GM12878 (cell line): ENCODE measurements around the gene ZNF581. TPM values are rescaled to one million over a fixed set of nuclear protein-coding genes. Genes with fewer than 3 reads are reported as not detected.

Experiments used
- ASH2L ChIP-seq: fragments of 300-600, 200-600 bp; sonication (generic); IDR thresholded peaks from 2 replicates; pipeline ENCODE4 v1.6.1; 2017; ENCODE audit warnings: low read depth, mild to moderate bottlenecking, borderline replicate concordance
- CBFB ChIP-seq: IDR thresholded peaks from 2 replicates; pipeline ENCODE4 v1.6.1; 2016; ENCODE audit warnings: antibody characterized with exemption, low read depth
- DPF2 ChIP-seq: fragments of 450-650 bp; IDR thresholded peaks from 2 replicates; pipeline ENCODE4 v1.6.1; 2017; ENCODE audit warnings: mild to moderate bottlenecking
- FOS ChIP-seq: IDR thresholded peaks from 3 replicates; pipeline ENCODE4 v1.6.1; 2011; ENCODE audit warnings: borderline replicate concordance; ENCODE audit not compliant: insufficient read length; ENCODE audit errors: extremely low read depth
- GATAD2B ChIP-seq: fragments of 450-650 bp; conservative IDR thresholded peaks from 2 replicates; pipeline ENCODE4 v1.6.1; 2017; ENCODE audit warnings: low read depth, mild to moderate bottlenecking, moderate library complexity
- HDAC6 ChIP-seq: fragments of 200-600 bp; sonication (generic); IDR thresholded peaks from one replicate; pipeline ENCODE4 v1.8.0; 2017; ENCODE audit warnings: antibody characterized with exemption; ENCODE audit not compliant: unreplicated experiment
- KDM1A ChIP-seq: fragments of 200-600 bp; sonication (generic); IDR thresholded peaks from 2 replicates; pipeline ENCODE4 v1.6.1; 2016; ENCODE audit warnings: borderline replicate concordance
- NFYA ChIP-seq: IDR thresholded peaks from 2 replicates; pipeline ENCODE4 v1.6.1; 2011; ENCODE audit warnings: low read depth, mild to moderate bottlenecking, low read length, improper control_type of control experiment, borderline replicate concordance
- NFYB ChIP-seq: IDR thresholded peaks from 2 replicates; pipeline ENCODE4 v1.6.1; 2011; ENCODE audit warnings: low read depth, mild to moderate bottlenecking, low read length, improper control_type of control experiment, moderate library complexity; ENCODE audit not compliant: insufficient read depth
- NR2F1 ChIP-seq: fragments of 450-650 bp; conservative IDR thresholded peaks from 2 replicates; pipeline ENCODE4 v1.6.1; 2017; ENCODE audit warnings: mild to moderate bottlenecking
- PAX5 ChIP-seq: IDR thresholded peaks from 2 replicates; pipeline ENCODE4 v1.6.1; 2011; ENCODE audit warnings: low read depth, low read length, borderline replicate concordance
- PAX8 ChIP-seq: fragments of 450-650 bp; IDR thresholded peaks from 2 replicates; pipeline ENCODE4 v1.6.1; 2017; ENCODE audit warnings: mild to moderate bottlenecking, moderate library complexity
- RBBP5 ChIP-seq: fragments of 200-600 bp; sonication (generic); conservative IDR thresholded peaks from 2 replicates; pipeline ENCODE4 v1.6.1; 2016
- RFX5 ChIP-seq: IDR thresholded peaks from 2 replicates; pipeline ENCODE4 v1.6.1; 2011; ENCODE audit warnings: low read depth, low read length, improper control_type of control experiment
- SIX5 ChIP-seq: IDR thresholded peaks from 2 replicates; pipeline ENCODE4 v1.6.1; 2011; ENCODE audit warnings: mild to moderate bottlenecking, low read depth, low read length, moderate library complexity; ENCODE audit not compliant: severe bottlenecking
- SMAD5 ChIP-seq: IDR thresholded peaks from 2 replicates; pipeline ENCODE4 v1.6.1; 2016; ENCODE audit warnings: antibody characterized with exemption, low read depth
- SPI1 ChIP-seq: IDR thresholded peaks from 2 replicates; pipeline ENCODE4 v1.6.1; 2011; ENCODE audit warnings: low read depth, mild to moderate bottlenecking, low read length, moderate library complexity, borderline replicate concordance; ENCODE audit not compliant: insufficient read depth
- SREBF1 ChIP-seq: IDR thresholded peaks from 2 replicates; pipeline ENCODE4 v1.6.1; 2012; ENCODE audit warnings: mild to moderate bottlenecking, low read length
- YY1 ChIP-seq: IDR thresholded peaks from 2 replicates; pipeline ENCODE4 v1.6.1; 2011; ENCODE audit warnings: low read depth, mild to moderate bottlenecking, low read length
- ZNF24 ChIP-seq: fragments of 450-650 bp; IDR thresholded peaks from 2 replicates; pipeline ENCODE4 v1.6.1; 2017; ENCODE audit warnings: antibody characterized with exemption, mild to moderate bottlenecking
- ZNF384 ChIP-seq: IDR thresholded peaks from 2 replicates; pipeline ENCODE4 v1.6.1; 2012; ENCODE audit warnings: low read depth, mild to moderate bottlenecking, low read length, improper control_type of control experiment, borderline replicate concordance
- ZSCAN29 ChIP-seq: fragments of 450-650 bp; IDR thresholded peaks from 2 replicates; pipeline ENCODE4 v1.6.1; 2017; ENCODE audit warnings: mild to moderate bottlenecking, moderate library complexity
- polyA plus RNA-seq, 11 experiments: library from polyadenylated mRNA; depleted of rRNA in 4 of 11; unstranded in 6 of 11; stranded (reverse) in 5 of 11; fragments of >200 nt; fragmentation: Nextera tagmentation in 4 of 11; fragmentation: Illumina TruSeq in 1 of 11; extraction: Ambion mirVana in 4 of 11; extraction: Trizol in 1 of 11; gene quantifications; 1 replicate in 1 of 11; 2 replicates in 10 of 11; pipeline versions ENCODE4 v1.2.1 to v1.2.3, GENCODE V29; 2011 to 2016; ENCODE audit warnings: inconsistent platforms in 2 of 11, missing spikeins in 2 of 11, low read depth in 1 of 11
- total RNA-seq, 4 experiments: library from RNA; depleted of rRNA in 3 of 4; stranded (reverse); fragments of >200 nt in 3 of 4; fragmentation: Illumina TruSeq in 1 of 4; extraction: Trizol in 1 of 4; gene quantifications; 2 replicates each; pipeline versions ENCODE4 v1.2.1 to v1.2.3, GENCODE V29; 2013 to 2021
- TF ChIP-seq, protein P1 (sequence below): IDR thresholded peaks from 2 replicates; pipeline ENCODE4 v1.6.1; 2011; ENCODE audit warnings: mild to moderate bottlenecking, low read depth, low read length, moderate library complexity; ENCODE audit not compliant: insufficient replicate concordance
- TF ChIP-seq, protein P2 (sequence below): fragments of 450-650 bp; IDR thresholded peaks from 2 replicates; pipeline ENCODE4 v1.6.1; 2017; ENCODE audit warnings: low read depth, mild to moderate bottlenecking, moderate library complexity
- TF ChIP-seq, protein P3 (sequence below): fragments of 450-650 bp; IDR thresholded peaks from 2 replicates; pipeline ENCODE4 v1.6.1; 2017; ENCODE audit warnings: mild to moderate bottlenecking, moderate library complexity

The ZNF581 gene
- total and polyA plus RNA-seq, 10 of the 15 experiments (the other 5 are each of a cell fraction or from before 2014, with no cell fraction given), result 4.7 to 45.4 (median 22.2) TPM

DNA sequence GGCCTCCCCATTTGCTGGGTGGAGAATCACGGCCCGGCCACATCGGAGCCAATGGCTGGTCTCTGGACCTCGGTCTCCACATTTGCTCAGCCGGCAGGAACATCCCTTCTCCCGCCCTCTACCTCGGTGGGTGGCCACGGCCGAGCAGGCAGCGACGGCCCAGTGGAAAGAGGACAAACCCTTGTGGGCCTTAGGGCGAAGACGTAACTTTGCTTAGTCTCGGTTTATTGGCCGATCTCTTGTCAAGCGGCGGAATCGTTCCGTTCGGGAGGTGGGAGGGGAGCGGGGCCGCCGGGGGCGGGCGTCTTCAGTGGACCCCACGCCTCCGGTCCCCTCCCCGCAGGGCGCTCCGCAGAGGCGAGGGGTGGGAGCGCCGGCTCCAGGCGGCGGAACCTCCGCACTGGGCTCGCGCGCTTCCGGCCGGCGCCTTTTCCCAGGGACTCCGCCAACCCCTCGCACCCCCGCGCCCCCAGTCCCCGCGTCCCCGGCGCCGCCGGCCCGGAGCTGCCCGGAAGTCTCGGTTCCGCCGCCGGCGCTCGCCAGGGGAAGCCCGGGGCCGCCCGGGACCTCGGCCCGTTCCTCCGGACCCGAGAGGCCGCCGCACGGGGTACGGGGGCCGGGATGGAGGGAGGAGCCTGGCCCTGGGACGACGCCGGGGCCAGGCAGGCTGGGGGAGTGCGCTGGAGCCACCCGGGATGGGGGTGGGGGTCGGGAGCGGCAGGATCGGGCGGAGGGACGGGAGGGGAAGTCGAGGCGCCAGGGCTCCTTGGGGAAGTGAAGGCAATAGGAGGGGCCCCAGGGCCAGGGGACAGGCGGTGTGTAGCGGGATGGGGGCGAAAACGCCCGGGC, 2.6 kb upstream of the ZNF581 start, which contains the start of gene ZNF580 (continued):
- TF ChIP-seq, protein P1, sequence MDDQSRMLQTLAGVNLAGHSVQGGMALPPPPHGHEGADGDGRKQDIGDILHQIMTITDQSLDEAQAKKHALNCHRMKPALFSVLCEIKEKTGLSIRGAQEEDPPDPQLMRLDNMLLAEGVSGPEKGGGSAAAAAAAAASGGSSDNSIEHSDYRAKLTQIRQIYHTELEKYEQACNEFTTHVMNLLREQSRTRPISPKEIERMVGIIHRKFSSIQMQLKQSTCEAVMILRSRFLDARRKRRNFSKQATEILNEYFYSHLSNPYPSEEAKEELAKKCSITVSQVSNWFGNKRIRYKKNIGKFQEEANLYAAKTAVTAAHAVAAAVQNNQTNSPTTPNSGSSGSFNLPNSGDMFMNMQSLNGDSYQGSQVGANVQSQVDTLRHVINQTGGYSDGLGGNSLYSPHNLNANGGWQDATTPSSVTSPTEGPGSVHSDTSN, result no peak
- TF ChIP-seq NFYB (no peak), KDM1A (no peak), HDAC6 (no peak), ZNF24 (peak; percentile 54; the same call in 1 of the 2 replicates), PAX8 (no peak), CBFB (no peak), ZNF384 (no peak), FOS (no peak), NR2F1 (0 out of 2 replicates have a peak, but pooled peaks have one; percentile 22), ASH2L (no peak), SREBF1 (no peak), PAX5 (peak; percentile 38; the same call in 1 of the 2 replicates), RBBP5 (no peak), YY1 (no peak), DPF2 (0 out of 2 replicates have a peak, but pooled peaks have one; percentile 15), RFX5 (no peak), SMAD5 (no peak), GATAD2B (no peak; the same call in 1 of the 2 replicates), NFYA (no peak), SPI1 (no peak), SIX5 (peak; percentile 39), ZSCAN29 (no peak)
- TF ChIP-seq, protein P2, sequence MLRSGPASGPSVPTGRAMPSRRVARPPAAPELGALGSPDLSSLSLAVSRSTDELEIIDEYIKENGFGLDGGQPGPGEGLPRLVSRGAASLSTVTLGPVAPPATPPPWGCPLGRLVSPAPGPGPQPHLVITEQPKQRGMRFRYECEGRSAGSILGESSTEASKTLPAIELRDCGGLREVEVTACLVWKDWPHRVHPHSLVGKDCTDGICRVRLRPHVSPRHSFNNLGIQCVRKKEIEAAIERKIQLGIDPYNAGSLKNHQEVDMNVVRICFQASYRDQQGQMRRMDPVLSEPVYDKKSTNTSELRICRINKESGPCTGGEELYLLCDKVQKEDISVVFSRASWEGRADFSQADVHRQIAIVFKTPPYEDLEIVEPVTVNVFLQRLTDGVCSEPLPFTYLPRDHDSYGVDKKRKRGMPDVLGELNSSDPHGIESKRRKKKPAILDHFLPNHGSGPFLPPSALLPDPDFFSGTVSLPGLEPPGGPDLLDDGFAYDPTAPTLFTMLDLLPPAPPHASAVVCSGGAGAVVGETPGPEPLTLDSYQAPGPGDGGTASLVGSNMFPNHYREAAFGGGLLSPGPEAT, result no peak
- TF ChIP-seq, protein P3, sequence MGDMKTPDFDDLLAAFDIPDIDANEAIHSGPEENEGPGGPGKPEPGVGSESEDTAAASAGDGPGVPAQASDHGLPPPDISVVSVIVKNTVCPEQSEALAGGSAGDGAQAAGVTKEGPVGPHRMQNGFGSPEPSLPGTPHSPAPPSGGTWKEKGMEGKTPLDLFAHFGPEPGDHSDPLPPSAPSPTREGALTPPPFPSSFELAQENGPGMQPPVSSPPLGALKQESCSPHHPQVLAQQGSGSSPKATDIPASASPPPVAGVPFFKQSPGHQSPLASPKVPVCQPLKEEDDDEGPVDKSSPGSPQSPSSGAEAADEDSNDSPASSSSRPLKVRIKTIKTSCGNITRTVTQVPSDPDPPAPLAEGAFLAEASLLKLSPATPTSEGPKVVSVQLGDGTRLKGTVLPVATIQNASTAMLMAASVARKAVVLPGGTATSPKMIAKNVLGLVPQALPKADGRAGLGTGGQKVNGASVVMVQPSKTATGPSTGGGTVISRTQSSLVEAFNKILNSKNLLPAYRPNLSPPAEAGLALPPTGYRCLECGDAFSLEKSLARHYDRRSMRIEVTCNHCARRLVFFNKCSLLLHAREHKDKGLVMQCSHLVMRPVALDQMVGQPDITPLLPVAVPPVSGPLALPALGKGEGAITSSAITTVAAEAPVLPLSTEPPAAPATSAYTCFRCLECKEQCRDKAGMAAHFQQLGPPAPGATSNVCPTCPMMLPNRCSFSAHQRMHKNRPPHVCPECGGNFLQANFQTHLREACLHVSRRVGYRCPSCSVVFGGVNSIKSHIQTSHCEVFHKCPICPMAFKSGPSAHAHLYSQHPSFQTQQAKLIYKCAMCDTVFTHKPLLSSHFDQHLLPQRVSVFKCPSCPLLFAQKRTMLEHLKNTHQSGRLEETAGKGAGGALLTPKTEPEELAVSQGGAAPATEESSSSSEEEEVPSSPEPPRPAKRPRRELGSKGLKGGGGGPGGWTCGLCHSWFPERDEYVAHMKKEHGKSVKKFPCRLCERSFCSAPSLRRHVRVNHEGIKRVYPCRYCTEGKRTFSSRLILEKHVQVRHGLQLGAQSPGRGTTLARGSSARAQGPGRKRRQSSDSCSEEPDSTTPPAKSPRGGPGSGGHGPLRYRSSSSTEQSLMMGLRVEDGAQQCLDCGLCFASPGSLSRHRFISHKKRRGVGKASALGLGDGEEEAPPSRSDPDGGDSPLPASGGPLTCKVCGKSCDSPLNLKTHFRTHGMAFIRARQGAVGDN, result peak; percentile 32; the same call in 1 of the 2 replicates
